Measurements from ENCODE around the gene MAGEA10.

DNA sequence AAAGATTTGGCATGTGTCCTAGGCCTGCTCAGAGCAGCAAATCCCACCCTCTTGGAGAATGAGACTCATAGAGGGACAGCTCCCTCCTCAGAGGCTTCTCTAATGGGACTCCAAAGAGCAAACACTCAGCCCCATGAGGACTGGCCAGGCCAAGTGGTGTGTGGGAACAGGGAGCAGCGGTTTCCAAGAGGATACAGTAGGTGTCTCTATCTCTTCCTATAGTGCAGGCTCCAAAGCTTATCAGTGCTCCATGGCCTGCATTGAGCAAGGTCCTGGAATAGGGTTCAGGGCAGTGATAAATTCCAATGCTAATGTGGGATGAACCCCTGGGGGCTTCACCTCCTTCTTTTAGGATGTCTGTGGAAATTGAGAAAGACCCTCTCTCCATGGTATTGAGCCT, 15.7 kb upstream of the MAGEA10 start:
- TF ChIP-seq, protein P1, sequence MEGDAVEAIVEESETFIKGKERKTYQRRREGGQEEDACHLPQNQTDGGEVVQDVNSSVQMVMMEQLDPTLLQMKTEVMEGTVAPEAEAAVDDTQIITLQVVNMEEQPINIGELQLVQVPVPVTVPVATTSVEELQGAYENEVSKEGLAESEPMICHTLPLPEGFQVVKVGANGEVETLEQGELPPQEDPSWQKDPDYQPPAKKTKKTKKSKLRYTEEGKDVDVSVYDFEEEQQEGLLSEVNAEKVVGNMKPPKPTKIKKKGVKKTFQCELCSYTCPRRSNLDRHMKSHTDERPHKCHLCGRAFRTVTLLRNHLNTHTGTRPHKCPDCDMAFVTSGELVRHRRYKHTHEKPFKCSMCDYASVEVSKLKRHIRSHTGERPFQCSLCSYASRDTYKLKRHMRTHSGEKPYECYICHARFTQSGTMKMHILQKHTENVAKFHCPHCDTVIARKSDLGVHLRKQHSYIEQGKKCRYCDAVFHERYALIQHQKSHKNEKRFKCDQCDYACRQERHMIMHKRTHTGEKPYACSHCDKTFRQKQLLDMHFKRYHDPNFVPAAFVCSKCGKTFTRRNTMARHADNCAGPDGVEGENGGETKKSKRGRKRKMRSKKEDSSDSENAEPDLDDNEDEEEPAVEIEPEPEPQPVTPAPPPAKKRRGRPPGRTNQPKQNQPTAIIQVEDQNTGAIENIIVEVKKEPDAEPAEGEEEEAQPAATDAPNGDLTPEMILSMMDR (conservative IDR thresholded peaks at IDR 0.05 in 1 of 2, IDR thresholded peaks at IDR 0.05 in 1 of 2; ENCODE audit: extremely low read depth in 1 of 2, insufficient read depth in 1 of 2, low read depth in 1 of 2, low read length in 2 of 2), result no peak
- TF ChIP-seq EZH2 (IDR thresholded peaks at IDR 0.05; ENCODE audit: borderline replicate concordance, low read length), result no peak

All from mammary epithelial cell (primary cell).